HG02571 (cell line): ENCODE measurements around the gene SNRPE.
"Not testable (repeated sequence)": the region's sequence is repeated elsewhere in the genome, so short reads cannot be mapped to it uniquely, and the experiment has no call there.

Experiments used
- ATAC-seq: cut with Tn5 transposase; IDR thresholded peaks from one replicate; pipeline ENCODE4 v1.9.1; 2021; ENCODE audit warnings: mild to moderate bottlenecking, moderate library complexity; ENCODE audit not compliant: unreplicated experiment

SNRPE gene

GRCh38 chr1:203861379-203862184, at the start of gene SNRPE:
TSS of gene SNRPE (plus strand) at chr1:203861599. CDS start at chr1:203861660, 61 bp downstream.
- peak; percentile 91 for ATAC-seq

- ATAC-seq = no peak
These were observed 47.6 kb upstream of the SNRPE start for GRCh38 chr1:203813581-203814341.

GRCh38 chr1:203818399-203818798, 43.0 kb upstream of the SNRPE start:
- no peak for ATAC-seq

- ATAC-seq = no peak
These were observed 38.1 kb upstream of the SNRPE start for GRCh38 chr1:203823306-203823705.

GRCh38 chr1:203826175-203826574, 35.2 kb upstream of the SNRPE start:
- ATAC-seq = no peak

- ATAC-seq = no peak
These were observed 33.4 kb upstream of the SNRPE start for GRCh38 chr1:203828002-203828401.

GRCh38 chr1:203828503-203828902, 32.9 kb upstream of the SNRPE start:
- no peak for ATAC-seq

- not testable (repeated sequence) for ATAC-seq
These were observed 32.2 kb upstream of the SNRPE start for GRCh38 chr1:203829247-203829646.

- ATAC-seq = no peak
These were observed 25.9 kb upstream of the SNRPE start for GRCh38 chr1:203835476-203835875.

- ATAC-seq = no peak
These were observed 22.3 kb upstream of the SNRPE start for GRCh38 chr1:203839081-203839480.

- no peak for ATAC-seq
These were observed 21.1 kb upstream of the SNRPE start for GRCh38 chr1:203840208-203840808.

- no peak for ATAC-seq
These were observed 18.9 kb upstream of the SNRPE start for GRCh38 chr1:203842559-203842876.

GRCh38 chr1:203843435-203843834, 18.0 kb upstream of the SNRPE start:
- no peak for ATAC-seq

- ATAC-seq = not testable (repeated sequence)
These were observed 8.3 kb upstream of the SNRPE start for GRCh38 chr1:203853112-203853511.

- no peak for ATAC-seq
These were observed 3.3 kb upstream of the SNRPE start for GRCh38 chr1:203858055-203858454.

- no peak for ATAC-seq
These were observed 2.4 kb upstream of the SNRPE start for GRCh38 chr1:203858975-203859374.

GRCh38 chr1:203860396-203861025, 888 bp upstream of the SNRPE start:
- ATAC-seq = no peak

- no peak for ATAC-seq
These were observed 6.4 kb downstream of the SNRPE start for GRCh38 chr1:203867802-203868201.

GRCh38 chr1:203870245-203870644, 8.8 kb downstream of the SNRPE start:
- ATAC-seq = no peak

GRCh38 chr1:203871114-203871880, 9.9 kb downstream of the SNRPE start:
- no peak for ATAC-seq

GRCh38 chr1:203873094-203873493, 11.7 kb downstream of the SNRPE start:
- ATAC-seq = no peak
